HepG2 (cell line): ENCODE data around the gene HSPB2. TPM values are rescaled to one million over a fixed set of nuclear protein-coding genes. Genes with fewer than 3 reads are reported as not detected.

Experiments
- DMAP1 ChIP-seq: IDR thresholded peaks from 2 replicates; pipeline ENCODE4 v1.6.1; 2016
- HDAC2 ChIP-seq: sonication (generic); formaldehyde crosslinking; IDR thresholded peaks from 2 replicates; pipeline ENCODE4 v1.4.0; 2020; ENCODE audit warnings: missing genetic modification reagents
- KLF13 ChIP-seq: sonication (generic); formaldehyde crosslinking; IDR thresholded peaks from 2 replicates; pipeline ENCODE4 v1.4.0; 2020; ENCODE audit warnings: mild to moderate bottlenecking, missing genetic modification reagents
- RBM22 ChIP-seq: fragments of 200-400 bp; formaldehyde crosslinking; optimal IDR thresholded peaks from 2 replicates; pipeline ENCODE3; 2017; ENCODE audit warnings: mild to moderate bottlenecking, low read length, moderate library complexity
- ZBTB38 ChIP-seq: sonication (generic); formaldehyde crosslinking; IDR thresholded peaks from 2 replicates; pipeline ENCODE4 v1.5.1; 2020; ENCODE audit warnings: mild to moderate bottlenecking, missing genetic modification reagents
- ZNF713 ChIP-seq: sonication (generic); formaldehyde crosslinking; IDR thresholded peaks from 2 replicates; pipeline ENCODE4 v1.4.0; 2020; ENCODE audit warnings: mild to moderate bottlenecking, missing genetic modification reagents
- polyA plus RNA-seq, 8 experiments: library from polyadenylated mRNA; depleted of rRNA in 3 of 8; stranded (reverse) in 7 of 8; unstranded in 1 of 8; fragments of >200 nt; fragmentation: Illumina TruSeq in 4 of 8; extraction: Trizol in 4 of 8; gene quantifications; 2 replicates each; pipeline versions ENCODE4 v1.2.1 to v1.2.3, GENCODE V29; 2011 to 2016; ENCODE audit warnings: low read depth in 4 of 8, missing spikeins in 1 of 8, mixed read lengths in 1 of 8; ENCODE audit not compliant: insufficient read depth in 1 of 8
- total RNA-seq, 5 experiments: library from RNA; depleted of rRNA; stranded (reverse); fragments of >200 nt; fragmentation: Illumina TruSeq; extraction: Trizol; gene quantifications; 2 replicates each; pipeline ENCODE4 v1.2.3, GENCODE V29; 2016; ENCODE audit warnings: low read depth in 1 of 5
- TF ChIP-seq, protein P1 (sequence below): sonication (generic); formaldehyde crosslinking; conservative IDR thresholded peaks from 2 replicates; pipeline ENCODE4 v1.4.0; 2020; ENCODE audit warnings: missing genetic modification reagents
- TF ChIP-seq, protein P2 (sequence below): sonication (generic); formaldehyde crosslinking; IDR thresholded peaks from 2 replicates; pipeline ENCODE4 v1.8.1; 2023; ENCODE audit warnings: mild to moderate bottlenecking, missing genetic modification reagents
- TF ChIP-seq, protein P3 (sequence below): sonication (generic); formaldehyde crosslinking; IDR thresholded peaks from 2 replicates; pipeline ENCODE4 v1.4.0; 2020; ENCODE audit warnings: missing genetic modification reagents, borderline replicate concordance
- TF ChIP-seq, protein P4 (sequence below): sonication (generic); formaldehyde crosslinking; IDR thresholded peaks from 2 replicates; pipeline ENCODE4 v1.8.0; 2022; ENCODE audit warnings: low read depth, missing genetic modification reagents
- TF ChIP-seq, protein P5 (sequence below): sonication (generic); formaldehyde crosslinking; IDR thresholded peaks from 2 replicates; pipeline ENCODE4 v1.8.0; 2022; ENCODE audit warnings: missing genetic modification reagents, mild to moderate bottlenecking, borderline replicate concordance
- TF ChIP-seq, protein P6 (sequence below): sonication (generic); formaldehyde crosslinking; IDR thresholded peaks from 2 replicates; pipeline ENCODE4 v1.8.0; 2022; ENCODE audit warnings: missing genetic modification reagents, mild to moderate bottlenecking, inconsistent platforms, borderline replicate concordance
- TF ChIP-seq, protein P7 (sequence below): IDR thresholded peaks from 2 replicates; pipeline ENCODE4 v1.6.1; 2012; ENCODE audit warnings: inconsistent platforms
- TF ChIP-seq, protein P8 (sequence below): sonication (generic); formaldehyde crosslinking; IDR thresholded peaks from 2 replicates; pipeline ENCODE4 v1.8.0; 2022; ENCODE audit warnings: mild to moderate bottlenecking, missing genetic modification reagents, moderate library complexity
- TF ChIP-seq, protein P9 (sequence below): sonication (generic); formaldehyde crosslinking; IDR thresholded peaks from 2 replicates; pipeline ENCODE4 v1.4.0; 2020; ENCODE audit warnings: missing genetic modification reagents

Gene HSPB2
- total and polyA plus RNA-seq, 2 of the 13 experiments (the other 11 are each of a cell fraction or from before 2014, with no cell fraction given) = 0.04 TPM; not detected in 1

DNA sequence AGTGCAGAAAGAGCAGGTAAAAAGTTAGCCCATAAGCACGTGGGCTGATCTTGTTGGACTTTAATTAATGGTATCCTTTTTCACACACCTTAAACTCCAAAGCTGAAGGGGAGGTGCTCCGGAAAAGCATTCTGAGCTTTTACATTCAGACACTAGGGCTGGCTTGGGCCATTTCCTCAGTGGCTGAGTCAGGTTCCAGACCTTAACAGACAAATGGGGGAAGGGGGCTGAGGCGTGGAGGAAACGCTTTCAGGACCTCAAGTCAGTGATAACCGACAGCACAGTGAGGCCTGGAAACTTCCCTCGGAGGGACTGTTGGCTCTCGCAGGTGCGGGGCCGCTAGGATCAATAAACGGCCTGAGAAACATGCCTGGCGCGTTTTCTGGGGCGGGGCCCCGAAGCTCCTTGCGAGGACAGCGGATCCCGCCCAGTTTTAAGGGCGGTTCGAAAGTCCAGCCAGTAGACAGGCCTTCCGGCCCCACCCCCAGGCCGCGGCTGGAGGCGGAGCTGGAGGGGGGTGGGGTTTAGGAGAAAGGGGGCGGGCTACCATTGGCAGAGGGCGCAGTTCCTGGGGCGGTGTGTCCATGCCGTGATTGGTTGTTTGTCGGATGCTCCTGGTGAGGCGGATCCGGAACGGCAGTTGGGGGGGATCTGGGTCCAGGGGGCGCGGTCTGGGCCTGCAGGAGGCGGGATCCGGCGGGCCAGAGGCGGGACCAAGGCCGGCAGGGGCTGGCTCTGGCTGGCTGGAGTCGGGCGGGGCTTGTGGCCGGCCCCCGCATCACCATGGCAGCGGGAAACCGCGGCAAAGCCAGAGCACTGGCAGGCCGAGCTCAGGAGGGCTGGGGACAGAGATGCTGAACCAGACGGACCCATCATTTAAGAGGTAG lies 14.2 kb downstream of the HSPB2 start (continued):
- TF ChIP-seq, protein P1, sequence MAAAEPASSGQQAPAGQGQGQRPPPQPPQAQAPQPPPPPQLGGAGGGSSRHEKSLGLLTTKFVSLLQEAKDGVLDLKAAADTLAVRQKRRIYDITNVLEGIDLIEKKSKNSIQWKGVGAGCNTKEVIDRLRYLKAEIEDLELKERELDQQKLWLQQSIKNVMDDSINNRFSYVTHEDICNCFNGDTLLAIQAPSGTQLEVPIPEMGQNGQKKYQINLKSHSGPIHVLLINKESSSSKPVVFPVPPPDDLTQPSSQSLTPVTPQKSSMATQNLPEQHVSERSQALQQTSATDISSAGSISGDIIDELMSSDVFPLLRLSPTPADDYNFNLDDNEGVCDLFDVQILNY (CRISPR knock-in tag) = no peak
- TF ChIP-seq DMAP1 (CRISPR knock-in tag) = peak; percentile 80
- TF ChIP-seq, protein P2, sequence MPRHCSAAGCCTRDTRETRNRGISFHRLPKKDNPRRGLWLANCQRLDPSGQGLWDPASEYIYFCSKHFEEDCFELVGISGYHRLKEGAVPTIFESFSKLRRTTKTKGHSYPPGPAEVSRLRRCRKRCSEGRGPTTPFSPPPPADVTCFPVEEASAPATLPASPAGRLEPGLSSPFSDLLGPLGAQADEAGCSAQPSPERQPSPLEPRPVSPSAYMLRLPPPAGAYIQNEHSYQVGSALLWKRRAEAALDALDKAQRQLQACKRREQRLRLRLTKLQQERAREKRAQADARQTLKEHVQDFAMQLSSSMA = peak; percentile 59; the same call in 1 of the 2 replicates
- TF ChIP-seq, protein P3, sequence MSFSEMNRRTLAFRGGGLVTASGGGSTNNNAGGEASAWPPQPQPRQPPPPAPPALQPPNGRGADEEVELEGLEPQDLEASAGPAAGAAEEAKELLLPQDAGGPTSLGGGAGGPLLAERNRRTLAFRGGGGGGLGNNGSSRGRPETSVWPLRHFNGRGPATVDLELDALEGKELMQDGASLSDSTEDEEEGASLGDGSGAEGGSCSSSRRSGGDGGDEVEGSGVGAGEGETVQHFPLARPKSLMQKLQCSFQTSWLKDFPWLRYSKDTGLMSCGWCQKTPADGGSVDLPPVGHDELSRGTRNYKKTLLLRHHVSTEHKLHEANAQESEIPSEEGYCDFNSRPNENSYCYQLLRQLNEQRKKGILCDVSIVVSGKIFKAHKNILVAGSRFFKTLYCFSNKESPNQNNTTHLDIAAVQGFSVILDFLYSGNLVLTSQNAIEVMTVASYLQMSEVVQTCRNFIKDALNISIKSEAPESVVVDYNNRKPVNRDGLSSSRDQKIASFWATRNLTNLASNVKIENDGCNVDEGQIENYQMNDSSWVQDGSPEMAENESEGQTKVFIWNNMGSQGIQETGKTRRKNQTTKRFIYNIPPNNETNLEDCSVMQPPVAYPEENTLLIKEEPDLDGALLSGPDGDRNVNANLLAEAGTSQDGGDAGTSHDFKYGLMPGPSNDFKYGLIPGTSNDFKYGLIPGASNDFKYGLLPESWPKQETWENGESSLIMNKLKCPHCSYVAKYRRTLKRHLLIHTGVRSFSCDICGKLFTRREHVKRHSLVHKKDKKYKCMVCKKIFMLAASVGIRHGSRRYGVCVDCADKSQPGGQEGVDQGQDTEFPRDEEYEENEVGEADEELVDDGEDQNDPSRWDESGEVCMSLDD (CRISPR knock-in tag) = no peak
- peak; percentile 55; the same call in 1 of the 2 replicates for TF ChIP-seq HDAC2 (CRISPR knock-in tag)
- TF ChIP-seq, protein P4, sequence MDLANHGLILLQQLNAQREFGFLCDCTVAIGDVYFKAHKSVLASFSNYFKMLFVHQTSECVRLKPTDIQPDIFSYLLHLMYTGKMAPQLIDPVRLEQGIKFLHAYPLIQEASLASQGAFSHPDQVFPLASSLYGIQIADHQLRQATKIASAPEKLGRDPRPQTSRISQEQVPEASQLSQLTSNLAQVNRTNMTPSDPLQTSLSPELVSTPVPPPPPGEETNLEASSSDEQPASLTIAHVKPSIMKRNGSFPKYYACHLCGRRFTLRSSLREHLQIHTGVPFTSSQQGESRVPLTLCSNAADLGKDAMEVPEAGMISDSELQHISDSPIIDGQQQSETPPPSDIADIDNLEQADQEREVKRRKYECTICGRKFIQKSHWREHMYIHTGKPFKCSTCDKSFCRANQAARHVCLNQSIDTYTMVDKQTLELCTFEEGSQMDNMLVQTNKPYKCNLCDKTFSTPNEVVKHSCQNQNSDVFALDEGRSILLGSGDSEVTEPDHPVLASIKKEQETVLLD (CRISPR knock-in tag) = no peak
- TF ChIP-seq ZBTB38 (CRISPR knock-in tag) = no peak
- TF ChIP-seq ZNF713 (CRISPR knock-in tag) = no peak
- no peak for TF ChIP-seq KLF13 (CRISPR knock-in tag)
- TF ChIP-seq, protein P5, sequence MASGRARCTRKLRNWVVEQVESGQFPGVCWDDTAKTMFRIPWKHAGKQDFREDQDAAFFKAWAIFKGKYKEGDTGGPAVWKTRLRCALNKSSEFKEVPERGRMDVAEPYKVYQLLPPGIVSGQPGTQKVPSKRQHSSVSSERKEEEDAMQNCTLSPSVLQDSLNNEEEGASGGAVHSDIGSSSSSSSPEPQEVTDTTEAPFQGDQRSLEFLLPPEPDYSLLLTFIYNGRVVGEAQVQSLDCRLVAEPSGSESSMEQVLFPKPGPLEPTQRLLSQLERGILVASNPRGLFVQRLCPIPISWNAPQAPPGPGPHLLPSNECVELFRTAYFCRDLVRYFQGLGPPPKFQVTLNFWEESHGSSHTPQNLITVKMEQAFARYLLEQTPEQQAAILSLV (CRISPR knock-in tag) = peak; percentile 64; the same call in 1 of the 2 replicates
- TF ChIP-seq, protein P6, sequence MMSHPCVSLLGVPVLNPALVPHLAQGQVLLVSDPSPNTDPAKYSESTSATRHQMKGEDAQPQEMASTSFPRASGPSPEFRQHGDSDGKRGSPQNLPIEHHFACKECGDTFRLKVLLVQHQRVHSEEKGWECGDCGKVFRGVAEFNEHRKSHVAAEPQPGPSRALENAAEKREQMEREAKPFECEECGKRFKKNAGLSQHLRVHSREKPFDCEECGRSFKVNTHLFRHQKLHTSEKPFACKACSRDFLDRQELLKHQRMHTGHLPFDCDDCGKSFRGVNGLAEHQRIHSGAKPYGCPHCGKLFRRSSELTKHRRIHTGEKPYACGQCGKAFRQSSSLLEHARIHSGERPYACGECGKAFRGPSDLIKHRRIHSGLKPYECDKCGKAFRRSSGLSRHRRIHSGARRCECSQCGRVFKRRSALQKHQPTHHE (CRISPR knock-in tag) = no peak
- TF ChIP-seq, protein P7, sequence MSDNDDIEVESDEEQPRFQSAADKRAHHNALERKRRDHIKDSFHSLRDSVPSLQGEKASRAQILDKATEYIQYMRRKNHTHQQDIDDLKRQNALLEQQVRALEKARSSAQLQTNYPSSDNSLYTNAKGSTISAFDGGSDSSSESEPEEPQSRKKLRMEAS = peak; percentile 91
- TF ChIP-seq, protein P8, sequence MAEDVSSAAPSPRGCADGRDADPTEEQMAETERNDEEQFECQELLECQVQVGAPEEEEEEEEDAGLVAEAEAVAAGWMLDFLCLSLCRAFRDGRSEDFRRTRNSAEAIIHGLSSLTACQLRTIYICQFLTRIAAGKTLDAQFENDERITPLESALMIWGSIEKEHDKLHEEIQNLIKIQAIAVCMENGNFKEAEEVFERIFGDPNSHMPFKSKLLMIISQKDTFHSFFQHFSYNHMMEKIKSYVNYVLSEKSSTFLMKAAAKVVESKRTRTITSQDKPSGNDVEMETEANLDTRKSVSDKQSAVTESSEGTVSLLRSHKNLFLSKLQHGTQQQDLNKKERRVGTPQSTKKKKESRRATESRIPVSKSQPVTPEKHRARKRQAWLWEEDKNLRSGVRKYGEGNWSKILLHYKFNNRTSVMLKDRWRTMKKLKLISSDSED = no peak
- no peak for TF ChIP-seq RBM22
- TF ChIP-seq, protein P9, sequence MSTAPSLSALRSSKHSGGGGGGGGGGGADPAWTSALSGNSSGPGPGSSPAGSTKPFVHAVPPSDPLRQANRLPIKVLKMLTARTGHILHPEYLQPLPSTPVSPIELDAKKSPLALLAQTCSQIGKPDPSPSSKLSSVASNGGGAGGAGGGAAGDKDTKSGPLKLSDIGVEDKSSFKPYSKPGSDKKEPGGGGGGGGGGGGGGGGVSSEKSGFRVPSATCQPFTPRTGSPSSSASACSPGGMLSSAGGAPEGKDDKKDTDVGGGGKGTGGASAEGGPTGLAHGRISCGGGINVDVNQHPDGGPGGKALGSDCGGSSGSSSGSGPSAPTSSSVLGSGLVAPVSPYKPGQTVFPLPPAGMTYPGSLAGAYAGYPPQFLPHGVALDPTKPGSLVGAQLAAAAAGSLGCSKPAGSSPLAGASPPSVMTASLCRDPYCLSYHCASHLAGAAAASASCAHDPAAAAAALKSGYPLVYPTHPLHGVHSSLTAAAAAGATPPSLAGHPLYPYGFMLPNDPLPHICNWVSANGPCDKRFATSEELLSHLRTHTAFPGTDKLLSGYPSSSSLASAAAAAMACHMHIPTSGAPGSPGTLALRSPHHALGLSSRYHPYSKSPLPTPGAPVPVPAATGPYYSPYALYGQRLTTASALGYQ = 0 out of 2 replicates have a peak, but pooled peaks have one; percentile 30
